Kidney glomerular epithelial cell (primary cell): ENCODE measurements around the gene C3orf18.

Experiments used
- DNase-seq: peaks from one replicate; lab custom pipeline; 2025; lab: John Stamatoyannopoulos, UW

C3orf18 gene

DNA sequence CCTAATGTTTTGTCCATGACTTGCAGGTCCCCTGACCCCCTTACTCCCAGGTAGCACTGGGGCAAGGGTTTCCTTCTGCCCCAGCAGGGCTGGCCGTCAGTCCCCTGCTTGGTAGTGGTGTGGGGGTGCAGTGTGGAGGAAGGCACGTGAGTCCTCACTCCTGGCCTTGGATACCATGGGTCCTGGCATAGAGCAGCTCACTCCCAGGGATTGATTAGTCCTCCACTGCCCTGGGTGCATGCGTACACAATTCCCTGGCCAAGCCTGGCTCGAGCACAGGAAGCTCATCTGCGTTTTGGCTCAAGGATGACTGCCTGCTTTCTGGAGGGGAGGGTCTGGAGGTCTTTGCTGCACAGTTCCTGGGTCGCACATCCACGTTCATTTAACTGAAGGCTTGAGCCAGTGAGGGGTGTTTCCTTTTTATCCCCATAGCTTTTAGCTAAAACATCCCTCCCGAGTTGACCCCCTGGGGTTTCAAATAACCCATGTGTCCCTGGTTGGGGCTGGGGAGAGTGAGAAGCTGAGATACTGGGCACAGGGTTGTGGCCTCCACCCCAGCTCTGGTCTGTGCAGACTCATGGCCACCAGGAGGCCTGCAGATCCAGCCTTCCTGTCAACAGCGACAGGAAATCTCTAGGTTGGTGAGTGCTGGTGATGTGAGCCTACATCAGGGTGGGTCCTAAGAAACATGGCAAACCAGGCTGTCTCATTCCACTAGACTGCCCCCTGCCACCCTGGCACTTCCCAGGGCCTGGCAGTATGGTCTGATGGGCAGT lies 13.3 kb upstream of the C3orf18 start:
- DNase-seq: no peak

DNA sequence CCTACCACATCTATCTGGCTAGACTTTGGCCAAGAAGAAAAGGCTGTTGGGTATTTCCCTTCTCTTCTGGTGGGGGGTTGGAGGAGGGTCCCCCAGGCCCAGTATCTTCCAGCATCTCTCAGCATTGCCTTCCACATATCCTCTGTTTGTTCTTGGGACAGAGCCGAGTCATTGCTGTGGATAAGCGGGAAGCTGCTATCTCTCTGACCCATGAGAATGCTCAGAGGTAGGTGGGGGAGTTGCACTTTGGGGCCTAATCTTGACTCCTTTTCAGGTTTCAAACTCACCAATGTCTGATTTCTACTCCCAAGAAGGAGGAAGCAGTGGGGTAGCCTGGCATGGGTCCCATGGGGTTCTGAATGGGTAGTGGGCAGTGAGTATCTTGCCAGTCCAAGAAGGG lies 9.8 kb upstream of the C3orf18 start:
- DNase-seq: no peak

DNA sequence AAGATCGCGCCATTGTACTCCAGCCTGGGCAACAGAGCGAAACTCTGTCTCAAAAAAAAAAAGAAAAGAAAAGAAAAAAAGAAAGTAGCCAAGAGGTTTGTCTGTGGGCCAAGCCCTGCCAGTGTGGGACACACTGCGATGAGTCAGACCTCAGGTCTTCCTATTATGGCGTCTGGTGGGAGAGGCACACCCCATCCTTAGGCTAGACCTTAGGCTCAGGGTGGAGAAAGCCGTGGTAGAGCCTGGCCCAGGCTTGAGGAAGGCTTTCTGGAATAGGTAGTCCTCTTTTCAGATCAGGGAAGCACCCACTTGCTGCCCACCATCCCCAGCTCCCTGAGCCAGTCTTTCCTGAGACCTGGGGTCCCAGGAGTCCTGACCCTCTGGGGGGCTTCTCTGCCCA lies 7.8 kb upstream of the C3orf18 start:
- DNase-seq: no peak

DNA sequence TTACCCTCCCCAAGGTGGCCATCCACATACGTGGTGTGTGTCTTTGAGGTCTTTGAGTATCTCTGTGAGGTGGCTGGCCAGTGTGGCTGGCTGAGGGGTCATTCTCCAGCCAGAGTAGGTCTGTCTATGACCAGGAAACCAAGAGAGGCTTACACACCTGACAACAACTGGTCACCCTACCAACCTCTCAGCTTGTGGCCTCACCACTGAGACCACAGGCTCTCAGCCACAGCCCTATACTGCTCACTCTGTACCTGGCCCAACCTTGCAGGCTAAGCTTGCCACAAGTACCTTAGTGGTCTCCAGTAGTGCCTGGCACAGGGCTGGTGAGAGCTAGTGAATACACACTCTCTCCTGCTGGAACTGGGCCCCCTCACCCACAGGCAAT lies 6.9 kb upstream of the C3orf18 start:
- no peak for DNase-seq

DNA sequence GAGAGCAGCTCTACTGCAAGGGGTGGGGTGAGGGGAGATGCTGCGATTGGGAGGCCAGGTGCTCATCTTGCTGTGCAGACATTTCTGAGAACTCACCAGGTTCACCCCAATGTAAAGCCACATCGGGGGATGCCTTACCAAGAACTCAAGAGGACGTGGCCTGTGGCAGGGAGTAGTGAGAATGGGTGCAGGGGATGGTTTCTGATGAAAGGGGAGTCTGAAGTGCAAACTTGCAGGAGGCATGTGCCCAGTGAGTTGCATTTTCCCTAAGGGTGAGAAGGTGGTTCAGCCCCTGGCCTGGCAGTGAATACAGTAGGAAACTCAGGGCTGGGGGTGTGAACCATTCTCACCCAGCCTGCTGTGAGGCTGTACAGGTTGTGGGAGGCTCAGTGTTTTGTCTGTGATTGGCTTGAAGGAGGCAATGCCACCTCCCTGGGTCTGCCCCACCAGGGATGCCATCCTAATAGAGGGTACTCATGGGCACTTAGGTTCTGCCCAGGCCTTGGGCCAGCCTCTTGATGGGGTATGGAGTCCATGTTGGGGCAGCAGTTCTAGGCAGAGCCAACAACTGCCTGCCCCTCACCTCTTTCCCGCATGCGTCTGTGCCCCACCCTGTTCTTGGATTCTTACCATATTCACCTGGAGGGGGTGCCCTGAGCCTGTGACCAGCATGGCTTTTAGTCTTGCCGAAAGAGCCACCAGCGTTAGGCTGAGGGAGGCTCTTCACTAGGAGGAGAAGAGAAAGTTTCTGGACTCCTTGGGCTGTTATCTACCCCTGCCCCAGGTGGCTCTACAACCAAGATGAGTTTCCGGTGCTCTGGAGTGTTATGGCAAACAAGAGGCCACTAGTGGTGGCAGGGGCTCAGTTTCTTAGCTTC lies 6.3 kb upstream of the C3orf18 start:
- no peak for DNase-seq

DNA sequence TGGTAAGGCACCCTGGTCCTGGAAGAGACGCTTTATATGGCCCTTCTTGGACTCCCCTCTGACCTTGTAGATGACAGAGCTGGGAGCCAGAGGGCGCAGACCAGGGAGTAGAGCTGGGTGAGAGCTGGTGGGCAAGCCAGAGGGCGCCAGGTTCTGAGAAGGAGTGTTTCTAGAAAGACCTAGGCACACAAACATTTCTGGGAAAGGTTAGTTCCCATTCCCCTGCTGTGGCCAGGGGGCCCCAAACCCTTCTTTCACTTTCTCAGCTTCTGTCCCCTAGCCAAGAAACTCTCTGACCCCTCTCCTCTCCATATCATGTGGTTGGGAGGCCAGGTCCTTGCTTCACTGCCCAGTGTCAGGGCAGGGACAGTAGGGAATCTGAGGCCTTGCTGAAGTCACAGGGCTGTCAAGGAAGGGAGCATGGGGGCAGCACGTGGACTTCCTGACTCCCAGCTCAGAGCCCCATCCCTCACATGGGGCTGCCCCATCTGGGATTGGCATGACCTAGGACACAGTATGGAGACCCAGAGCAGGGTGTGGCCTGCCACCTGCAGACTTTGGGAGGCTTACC lies 5.3 kb upstream of the C3orf18 start:
- no peak for DNase-seq

DNA sequence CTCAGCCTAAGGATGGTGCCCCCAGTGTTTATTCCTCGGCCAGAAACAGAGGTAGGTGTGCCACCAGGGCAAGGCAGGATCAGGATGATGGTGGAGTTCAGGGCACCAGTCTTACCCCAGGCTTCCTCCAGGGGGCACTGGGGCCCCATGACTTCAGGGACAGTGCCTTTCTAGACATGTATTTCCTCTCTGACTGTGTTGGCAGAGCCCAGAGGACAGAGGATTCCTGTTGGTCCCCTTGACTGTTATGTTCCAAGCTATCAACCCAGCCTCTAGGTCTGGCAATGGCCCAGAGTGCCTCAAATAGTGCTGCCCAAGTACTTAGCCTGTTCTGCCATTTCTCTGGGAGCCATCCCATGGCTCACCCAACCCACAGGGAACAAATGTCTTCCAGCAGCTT lies 4.6 kb upstream of the C3orf18 start:
- DNase-seq: peak; percentile 34

DNA sequence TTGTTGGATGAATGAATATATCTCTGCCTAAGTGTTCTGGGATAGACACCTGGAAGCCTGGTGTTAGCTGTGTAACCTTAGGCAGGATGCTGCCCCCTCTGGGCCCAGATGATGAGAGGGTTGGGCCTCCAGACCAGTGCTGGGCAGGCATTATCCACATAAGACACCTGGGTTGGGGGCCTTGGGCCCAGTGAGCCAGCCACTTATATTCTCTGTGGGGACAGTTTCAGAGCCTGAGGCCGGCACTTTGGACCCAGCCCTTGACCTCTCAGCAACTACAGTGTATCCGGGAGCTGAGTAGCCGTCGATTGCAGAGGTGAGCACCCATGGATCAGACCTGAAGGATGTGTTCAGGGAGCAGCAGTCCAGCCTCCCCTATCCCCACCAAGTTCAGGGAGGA lies 3.9 kb upstream of the C3orf18 start:
- no peak for DNase-seq

DNA sequence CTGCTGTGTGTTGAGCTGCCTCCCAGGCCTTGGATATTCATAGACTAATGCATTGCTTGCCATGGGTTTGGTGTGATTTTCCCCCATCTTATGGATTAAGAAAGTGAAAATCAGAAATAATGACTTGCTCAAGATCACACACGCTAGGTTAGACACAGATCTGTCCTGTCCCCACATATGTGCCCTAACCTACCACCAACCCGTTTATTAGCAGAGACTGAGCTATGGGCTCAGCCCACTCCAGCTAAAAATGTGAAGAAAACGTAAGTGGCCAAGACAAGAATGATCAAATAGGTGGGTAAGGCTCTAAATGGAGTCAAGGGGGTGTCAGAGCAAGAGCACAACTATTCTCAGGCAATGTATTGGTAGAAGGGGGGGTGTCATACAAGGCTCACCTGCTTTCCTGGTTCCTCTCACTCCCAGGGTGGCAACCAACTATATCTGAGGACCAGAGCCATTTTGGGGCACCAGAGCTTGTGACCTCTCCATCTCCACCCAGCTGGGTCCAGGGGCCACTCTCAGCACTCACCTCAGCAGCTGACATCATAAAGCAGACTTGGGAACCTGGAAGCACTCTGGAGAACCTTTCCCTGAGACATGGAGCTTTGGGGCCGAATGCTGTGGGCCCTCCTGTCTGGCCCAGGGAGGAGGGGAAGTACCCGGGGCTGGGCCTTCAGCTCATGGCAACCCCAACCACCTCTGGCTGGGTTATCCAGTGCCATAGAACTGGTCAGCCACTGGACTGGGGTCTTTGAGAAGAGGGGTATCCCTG lies 3.1 kb upstream of the C3orf18 start:
- DNase-seq: no peak

DNA sequence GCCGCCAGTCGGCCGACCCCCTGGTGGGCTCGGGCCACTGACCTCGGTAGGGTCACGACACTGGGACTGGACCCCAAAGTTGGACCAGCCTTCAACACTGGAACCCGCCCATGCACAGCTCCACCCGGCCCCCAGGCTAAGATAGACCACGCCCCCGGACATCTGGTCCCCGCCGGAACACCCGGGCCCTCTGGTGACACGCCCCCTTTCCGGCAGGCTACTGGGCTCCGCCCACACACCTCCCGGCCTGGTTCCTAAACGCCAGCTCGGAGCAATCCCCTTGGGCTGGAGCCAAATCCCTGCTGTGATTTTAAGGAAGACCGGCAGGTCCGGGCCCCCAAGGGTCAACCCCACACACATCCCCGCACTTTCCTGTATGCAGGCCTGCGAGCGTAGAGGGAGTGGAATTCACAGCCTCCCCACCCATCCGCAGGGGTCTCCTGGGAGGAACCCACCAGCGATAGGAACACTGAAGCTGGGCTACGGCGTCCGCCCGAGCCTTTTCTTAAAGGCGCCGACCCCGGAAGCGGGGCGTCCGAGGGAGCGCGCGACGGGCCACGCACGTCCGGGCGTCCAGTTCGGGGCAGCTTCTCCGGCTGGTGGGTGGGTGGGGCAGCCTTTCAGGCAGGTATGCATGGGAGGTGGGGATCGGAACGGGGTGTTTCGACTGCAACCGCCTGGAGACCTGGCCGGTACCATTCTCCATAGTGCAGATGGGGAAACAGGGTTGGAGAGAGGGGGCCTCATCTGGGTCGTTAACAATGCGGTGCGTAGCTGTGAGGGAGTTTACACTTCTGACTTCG lies 1.6 kb upstream of the C3orf18 start, which contains the start of gene HEMK1:
Gene HEMK1 (plus strand): TSS at position 576 of the 803 bp plus-strand sequence. CDS start 1,583 bp downstream, outside the sequence.
- DNase-seq: peak; percentile 85

DNA sequence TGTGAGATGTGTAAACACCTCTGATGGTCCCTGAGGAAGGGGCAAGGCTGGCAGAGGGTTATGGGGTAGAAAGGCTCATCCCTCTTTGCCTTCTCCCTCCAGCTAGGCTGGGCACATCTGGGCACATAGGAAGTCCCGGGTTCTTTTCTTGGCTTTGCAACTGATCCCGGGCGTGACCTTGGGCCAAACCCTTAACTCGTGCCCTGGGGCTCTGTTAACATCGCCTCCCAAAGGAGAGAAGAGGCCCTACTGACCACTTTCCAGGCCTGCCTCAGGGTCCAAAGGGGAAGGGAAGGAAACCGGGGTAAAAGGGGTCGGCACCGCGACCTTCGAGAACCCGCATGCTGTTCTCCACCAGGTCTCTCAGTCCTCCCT lies 549 bp downstream of the C3orf18 start:
- DNase-seq: no peak

DNA sequence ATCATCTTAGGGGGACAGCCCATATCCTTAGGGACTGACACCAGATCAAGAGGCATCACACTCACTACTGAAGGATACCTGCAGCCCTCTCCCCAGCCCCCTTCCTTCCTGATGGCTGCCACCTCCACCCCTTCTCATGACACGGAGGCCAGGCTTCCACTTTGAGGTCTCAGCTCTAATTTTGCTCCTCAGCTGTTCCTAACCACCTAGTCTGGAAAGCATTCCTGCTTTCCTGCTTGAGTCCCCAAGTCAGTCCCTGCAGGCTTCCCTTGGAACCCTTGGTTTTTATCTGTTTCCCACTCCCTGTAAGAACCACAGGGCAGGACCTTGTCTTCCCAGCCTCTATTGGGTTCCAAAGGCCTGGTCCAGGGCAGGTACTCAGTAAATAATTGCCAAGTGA lies 3.2 kb downstream of the C3orf18 start:
- no peak for DNase-seq

DNA sequence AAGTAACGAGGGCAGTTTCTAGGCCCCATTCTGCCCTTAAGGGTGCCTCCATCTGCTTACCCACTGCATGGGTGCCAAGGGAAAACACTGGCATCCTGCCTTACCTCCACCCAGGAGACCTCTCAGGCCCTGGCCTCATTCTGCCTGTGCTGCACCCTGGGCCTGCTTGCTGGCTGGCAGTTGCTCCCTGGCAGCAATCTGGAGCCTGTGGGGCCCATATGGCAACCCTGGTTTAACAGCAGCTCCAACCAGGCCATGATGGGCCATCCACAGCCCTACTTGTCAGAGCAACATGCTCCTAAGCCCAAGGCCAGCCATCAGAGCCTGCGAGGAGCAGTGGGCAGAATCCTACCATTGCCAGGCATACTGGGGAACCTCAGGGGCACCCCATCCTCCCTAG lies 3.7 kb downstream of the C3orf18 start:
- DNase-seq: no peak

DNA sequence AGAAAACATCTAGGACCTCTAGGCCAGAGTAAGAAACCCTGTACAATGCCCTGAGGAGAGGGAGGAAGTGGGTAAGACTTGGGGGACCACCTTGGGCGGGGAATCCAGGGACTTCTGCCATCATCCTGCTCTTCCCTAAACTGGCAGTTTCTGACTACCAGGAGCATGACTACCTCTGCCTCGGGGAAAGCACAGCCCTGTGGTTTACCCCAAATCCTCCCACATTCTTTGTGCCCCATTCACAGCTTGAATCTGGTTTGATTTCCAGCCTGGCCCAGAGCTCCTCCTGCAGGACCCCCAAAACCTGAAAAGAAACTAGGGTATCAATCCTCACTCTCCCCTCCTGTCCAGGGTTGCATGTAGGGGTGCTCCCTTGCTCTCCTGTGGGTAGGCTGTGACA lies 4.7 kb downstream of the C3orf18 start:
- DNase-seq: no peak

DNA sequence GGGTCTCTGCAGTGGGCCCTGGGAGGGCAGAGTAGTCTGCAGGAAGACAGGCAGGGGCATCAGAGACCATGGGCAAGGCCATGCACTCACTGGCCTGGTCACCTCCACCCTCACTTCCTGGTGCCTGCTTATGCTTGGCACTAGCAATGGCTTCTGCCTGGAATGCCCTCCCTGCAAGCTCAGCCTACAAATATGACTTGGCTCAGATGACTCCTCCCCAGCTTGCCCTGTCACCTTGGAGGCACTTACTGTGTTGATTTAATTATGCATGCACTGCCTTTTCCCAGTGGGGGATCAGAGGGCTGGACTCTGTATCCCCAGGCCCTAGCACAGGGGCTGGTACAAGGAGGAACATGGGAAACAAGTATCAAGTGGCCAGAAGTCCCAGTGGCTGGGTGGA lies 7.8 kb downstream of the C3orf18 start:
- peak; percentile 13 for DNase-seq

DNA sequence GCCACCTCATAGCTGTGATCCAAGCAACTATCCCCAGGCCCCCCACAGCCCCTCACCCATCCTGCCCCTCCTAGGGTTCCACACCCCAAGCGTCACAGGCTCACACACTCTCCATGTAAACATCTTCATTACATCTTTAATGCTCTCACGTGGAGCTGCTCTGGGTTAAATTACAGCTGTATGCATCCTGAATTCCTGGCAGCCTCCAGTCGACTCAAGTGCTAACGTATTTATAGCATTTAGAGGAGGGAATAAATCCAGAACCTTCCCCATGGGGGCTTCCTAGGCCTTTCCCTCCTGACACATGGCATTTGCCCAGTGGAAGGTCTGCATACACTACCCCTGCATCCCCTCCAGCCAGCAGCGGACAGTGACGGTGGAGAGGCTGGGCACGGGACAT lies 9.6 kb downstream of the C3orf18 start:
- no peak for DNase-seq

DNA sequence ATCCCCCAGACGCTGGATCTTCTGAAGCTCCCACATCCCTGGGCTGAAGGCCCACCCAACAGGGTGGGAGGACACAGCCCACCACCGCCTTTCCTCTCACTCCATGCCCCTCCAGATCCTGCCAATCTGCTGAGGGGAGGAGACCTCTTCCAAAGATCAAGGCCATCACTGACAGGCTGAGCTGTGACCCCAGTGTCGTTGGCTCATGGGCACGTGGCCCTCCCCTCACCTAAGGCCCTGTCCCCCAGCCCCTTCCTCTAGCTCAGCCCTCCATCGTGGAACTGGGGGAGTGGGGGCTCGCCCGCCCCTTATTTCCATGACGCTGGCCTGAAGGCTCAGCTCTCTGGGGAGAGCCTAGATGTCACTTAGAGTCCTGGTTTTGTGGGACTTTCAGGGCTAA lies 10.4 kb downstream of the C3orf18 start:
- DNase-seq: no peak

DNA sequence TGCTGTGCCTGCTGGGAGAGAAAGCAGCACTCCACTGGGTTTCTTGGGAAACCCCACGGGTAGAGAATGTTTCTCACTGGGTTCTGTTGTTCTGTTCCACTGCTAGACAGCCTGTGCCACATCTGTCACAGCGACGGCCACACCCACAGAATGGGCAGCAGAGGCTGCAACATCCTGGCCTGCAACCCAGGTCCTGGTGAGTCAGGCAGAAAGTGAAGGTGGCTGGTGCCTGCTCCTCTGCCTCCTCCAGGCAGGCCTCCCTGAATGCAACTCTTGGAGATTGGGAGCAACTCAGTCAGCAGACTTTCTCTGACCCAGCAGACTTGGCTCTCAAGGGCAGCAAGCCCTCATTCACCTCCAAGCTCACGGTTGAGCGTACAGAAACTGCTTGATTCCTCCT lies 13.0 kb downstream of the C3orf18 start:
- DNase-seq: no peak

DNA sequence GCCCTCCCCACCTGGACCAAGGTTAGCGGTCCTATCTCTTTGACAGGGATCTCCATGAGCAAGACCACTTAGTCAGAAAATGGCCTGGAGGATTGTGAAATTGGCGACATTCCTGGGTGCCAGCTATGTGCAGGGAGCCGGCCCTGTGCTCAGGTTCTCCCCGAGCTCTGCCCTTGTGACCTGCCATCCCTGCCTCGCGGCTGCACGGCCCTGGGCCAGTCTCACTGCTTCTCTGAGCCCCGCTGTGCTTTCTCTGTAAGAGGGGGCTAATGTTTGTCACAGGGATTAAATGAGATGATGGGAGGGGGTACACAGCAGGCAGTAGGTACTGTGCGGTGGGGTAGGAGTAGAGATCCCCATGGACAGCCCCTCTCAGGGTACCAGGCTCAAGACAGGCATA lies 14.9 kb downstream of the C3orf18 start:
- DNase-seq: no peak

DNA sequence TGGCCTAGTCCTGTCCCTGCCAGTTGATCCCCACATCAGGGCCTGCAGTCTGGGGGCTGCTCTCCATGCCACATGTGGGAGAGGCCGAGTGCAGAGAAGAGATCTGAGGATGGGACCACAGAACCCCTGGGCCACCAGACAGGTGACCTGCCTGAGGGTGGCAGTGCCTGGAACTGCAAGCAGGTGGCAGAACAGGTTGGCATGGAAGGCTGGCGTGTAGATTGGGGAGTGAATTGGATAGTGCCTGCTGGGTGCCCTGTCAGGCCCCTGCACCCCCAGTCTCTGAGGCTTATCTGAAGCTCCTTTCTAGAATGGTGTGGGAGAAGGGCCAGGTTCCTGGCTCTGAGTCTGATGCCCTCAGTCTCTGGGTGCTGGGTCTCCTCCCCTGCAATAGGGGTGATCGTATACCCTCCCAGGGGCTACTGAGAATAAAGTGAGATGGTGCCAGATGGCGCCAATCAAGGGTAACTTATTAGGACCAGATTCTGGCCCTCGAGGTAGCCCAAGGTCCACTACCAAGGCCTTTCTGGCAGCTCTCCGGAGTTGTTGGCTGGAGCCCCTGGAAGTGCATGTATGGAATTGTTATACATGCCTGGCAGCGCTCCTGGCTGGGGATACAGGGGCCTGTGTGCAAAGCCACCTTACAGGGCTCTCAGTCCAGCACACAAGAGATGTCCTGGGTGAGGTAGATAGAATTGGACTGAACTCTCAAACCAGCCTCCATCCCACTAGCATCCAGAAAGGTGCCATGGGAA lies 15.7 kb downstream of the C3orf18 start:
- no peak for DNase-seq
